GM12878 (cell line): Measurements from ENCODE around the gene HOATZ.

Source experiments
- CTCF ChIP-seq, 3 experiments: IDR thresholded peaks in 2 of 3; conservative IDR thresholded peaks in 1 of 3; 2 replicates each; pipeline ENCODE4 v1.5.1; 2011; ENCODE audit warnings: low read depth in 3 of 3, low read length in 3 of 3, mild to moderate bottlenecking in 3 of 3, control low read depth in 2 of 3, moderate library complexity in 2 of 3, inconsistent platforms in 1 of 3, mixed read lengths in 1 of 3; ENCODE audit not compliant: control insufficient read depth in 2 of 3, insufficient read depth in 1 of 3; ENCODE audit errors: extremely low read depth in 1 of 3
- EP300 ChIP-seq, 2 experiments: fragments of 150-350 bp in 1 of 2; IDR thresholded peaks; 2 replicates each; pipeline ENCODE4 v1.6.1; 2011 to 2012; ENCODE audit warnings: low read depth in 2 of 2, low read length in 2 of 2, borderline replicate concordance in 1 of 2, improper control_type of control experiment in 1 of 2, inconsistent platforms in 1 of 2; ENCODE audit not compliant: control insufficient read depth in 1 of 2
- HDAC2 ChIP-seq: fragments of 200-600 bp; sonication (generic); IDR thresholded peaks from 2 replicates; pipeline ENCODE4 v1.6.1; 2017
- MYC ChIP-seq: IDR thresholded peaks from 2 replicates; pipeline ENCODE4 v1.6.1; 2011; ENCODE audit warnings: mild to moderate bottlenecking, low read length, moderate library complexity, inconsistent platforms; ENCODE audit not compliant: insufficient read depth, insufficient replicate concordance, insufficient read length, severe bottlenecking
- NR2C1 ChIP-seq: fragments of 450-650 bp; IDR thresholded peaks from 2 replicates; pipeline ENCODE4 v1.6.1; 2017; ENCODE audit warnings: antibody characterized with exemption, mild to moderate bottlenecking, moderate library complexity
- SRF ChIP-seq, 2 experiments: IDR thresholded peaks; 2 replicates each; pipeline ENCODE4 v1.6.1; 2011; ENCODE audit warnings: low read depth in 2 of 2, low read length in 2 of 2, mild to moderate bottlenecking in 1 of 2, moderate library complexity in 1 of 2
- ZBTB11 ChIP-seq: fragments of 450-650 bp; formaldehyde crosslinking; IDR thresholded peaks from 2 replicates; pipeline ENCODE4 v1.5.0; 2022; ENCODE audit warnings: mild to moderate bottlenecking, missing genetic modification characterization

- TF ChIP-seq CTCF (IDR thresholded peaks at IDR 0.05 in 2 of 3, conservative IDR thresholded peaks at IDR 0.05 in 1 of 3; ENCODE audit: control insufficient read depth in 2 of 3, extremely low read depth in 1 of 3, insufficient read depth in 1 of 3, low read depth in 3 of 3, low read length in 3 of 3) (no peak), ZBTB11 (CRISPR knock-in tag) (no peak), HDAC2 (no peak), SRF (IDR thresholded peaks at IDR 0.05; ENCODE audit: low read depth in 2 of 2, low read length in 2 of 2) (no peak), NR2C1 (no peak), MYC (no peak), EP300 (IDR thresholded peaks at IDR 0.05; ENCODE audit: borderline replicate concordance in 1 of 2, control insufficient read depth in 1 of 2, low read depth in 2 of 2, low read length in 2 of 2) (no peak)
Observed at GRCh38 chr11:111581341-111581740, 66.8 kb downstream of the HOATZ start.
